CD4-positive, alpha-beta T cell (primary cell): ENCODE data around the gene GPC4. TPM values are rescaled to one million over a fixed set of nuclear protein-coding genes. Genes with fewer than 3 reads are reported as not detected.

Experiments
- ATAC-seq: fragments of 200-7000 bp; cut with Tn5 transposase; one replicate; pipeline ENCODE4 v1.10.0; 2022; ENCODE audit warnings: mild to moderate bottlenecking; ENCODE audit not compliant: poor library complexity
- CTCF ChIA-PET: fragments of 350-600 bp; sonication (Branson Sonifier 250); formaldehyde crosslinking; loops from one replicate; lab custom pipeline; 2021; ENCODE audit warnings: antibody characterized with exemption, inconsistent platforms; lab: Charles Lee
- POLR2A ChIA-PET: fragments of 350-600 bp; sonication (Branson Sonifier 250); formaldehyde crosslinking; loops from one replicate; lab custom pipeline; 2021; ENCODE audit warnings: antibody characterized with exemption, inconsistent platforms; lab: Charles Lee
- DNase-seq, 14 experiments: peaks; one replicate each; pipeline ENCODE4 v3.0.0-alpha.2; 2013 to 2020; ENCODE audit warnings: mixed read lengths in 2 of 14
- H3K27ac ChIP-seq, 2 donors: one replicate each; pipeline versions ENCODE4 v1.5.1 to v1.7.0; 2013; ENCODE audit warnings: low read length in 2 of 2, low read depth in 1 of 2, mild to moderate bottlenecking in 1 of 2
- H3K27me3 ChIP-seq, 2 experiments: 1 replicate in 1 of 2; 2 replicates in 1 of 2; pipeline versions ENCODE4 v1.6.1 to v1.7.0; 2013; ENCODE audit warnings: low read length in 2 of 2, control low read depth in 1 of 2, mild to moderate bottlenecking in 1 of 2, moderate library complexity in 1 of 2; ENCODE audit not compliant: insufficient read depth in 2 of 2, control insufficient read depth in 1 of 2
- H3K36me3 ChIP-seq: one replicate; pipeline ENCODE4 v1.6.1; 2013; ENCODE audit warnings: low read length, control low read depth; ENCODE audit not compliant: insufficient read depth
- H3K4me1 ChIP-seq: one replicate; pipeline ENCODE4 v1.6.1; 2013; ENCODE audit warnings: low read length, control low read depth; ENCODE audit not compliant: insufficient read depth
- H3K4me3 ChIP-seq: one replicate; pipeline ENCODE4 v1.5.1; 2013; ENCODE audit warnings: mild to moderate bottlenecking, low read length, moderate library complexity
- H3K9me3 ChIP-seq, 2 experiments: 1 replicate in 1 of 2; 2 replicates in 1 of 2; pipeline versions ENCODE4 v1.6.1 to v1.7.0; 2013; ENCODE audit warnings: low read length in 2 of 2, mild to moderate bottlenecking in 2 of 2, control low read depth in 1 of 2, moderate library complexity in 1 of 2; ENCODE audit not compliant: control insufficient read depth in 1 of 2, insufficient read depth in 1 of 2
- H3K27ac Mint-ChIP-seq: one replicate; pipeline ENCODE4 v1.8.0; 2020; ENCODE audit warnings: mixed read lengths
- H3K27me3 Mint-ChIP-seq: one replicate; pipeline ENCODE4 v1.8.0; 2021; ENCODE audit warnings: mixed read lengths
- H3K36me3 Mint-ChIP-seq: one replicate; pipeline ENCODE4 v1.8.0; 2021; ENCODE audit warnings: low read depth, mixed read lengths
- H3K4me1 Mint-ChIP-seq: one replicate; pipeline ENCODE4 v1.8.0; 2021; ENCODE audit warnings: low read depth, mixed read lengths
- H3K4me3 Mint-ChIP-seq: one replicate; pipeline ENCODE4 v1.8.0; 2020; ENCODE audit warnings: mild to moderate bottlenecking, mixed read lengths
- H3K9me3 Mint-ChIP-seq: one replicate; pipeline ENCODE4 v1.8.0; 2020; ENCODE audit warnings: mixed read lengths
- intact Hi-C, 2 experiments: fragments of 100-400 bp; cut with DNase I in 1 of 2; cut with micrococcal nuclease in 1 of 2; formaldehyde crosslinking; loops; one replicate each; pipeline versions ENCODE4 v1.15.1 to v1.9.0; 2023 to 2025; cut with DNase I, micrococcal nuclease
- total RNA-seq, 174 experiments: library from RNA in 2 of 174; stranded (reverse) in 2 of 174; gene quantifications; one replicate each; pipeline ENCODE4 v1.2.3 and lab custom pipeline; 2021 to 2026
- TF ChIP-seq, protein P1 (sequence below): fragments of 200-600 bp; IDR thresholded peaks from one replicate; pipeline ENCODE4 v1.8.0; 2022; ENCODE audit warnings: antibody characterized with exemption, mild to moderate bottlenecking

Gene GPC4
- total RNA-seq, 2 experiments from 2014 or later, result not detected

DNA sequence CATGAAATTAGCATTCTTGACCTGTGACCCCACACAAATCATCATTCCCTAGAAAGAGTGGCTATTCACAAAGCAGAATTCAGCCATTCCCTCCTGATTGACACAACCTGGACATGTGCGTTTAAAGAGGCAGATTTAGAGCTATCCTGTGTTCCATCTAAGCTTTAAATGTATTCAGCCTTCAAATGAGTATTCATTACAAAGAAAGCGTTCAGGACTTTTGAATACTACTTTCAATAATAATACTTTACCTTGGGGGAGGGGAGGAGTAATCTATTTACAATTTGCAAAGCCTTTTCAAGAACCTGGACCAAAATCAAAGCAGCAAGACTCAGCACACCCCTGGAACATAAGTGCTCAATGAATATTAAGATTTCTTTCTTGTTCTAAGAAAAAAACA, 22.5 kb upstream of the GPC4 start:
- ChIA-PET POLR2A (no interaction called here), CTCF (no interaction called here)
- Mint-ChIP-seq H3K4me3 (no peak overlapping the region), H3K27ac (no peak overlapping the region), H3K27me3 (no peaks in the 10 kb centered on the region), H3K9me3 (no peaks in the 10 kb centered on the region), H3K36me3 (no peaks in the 10 kb centered on the region), H3K4me1 (no peaks in the 10 kb centered on the region)
- TF ChIP-seq, protein P1, sequence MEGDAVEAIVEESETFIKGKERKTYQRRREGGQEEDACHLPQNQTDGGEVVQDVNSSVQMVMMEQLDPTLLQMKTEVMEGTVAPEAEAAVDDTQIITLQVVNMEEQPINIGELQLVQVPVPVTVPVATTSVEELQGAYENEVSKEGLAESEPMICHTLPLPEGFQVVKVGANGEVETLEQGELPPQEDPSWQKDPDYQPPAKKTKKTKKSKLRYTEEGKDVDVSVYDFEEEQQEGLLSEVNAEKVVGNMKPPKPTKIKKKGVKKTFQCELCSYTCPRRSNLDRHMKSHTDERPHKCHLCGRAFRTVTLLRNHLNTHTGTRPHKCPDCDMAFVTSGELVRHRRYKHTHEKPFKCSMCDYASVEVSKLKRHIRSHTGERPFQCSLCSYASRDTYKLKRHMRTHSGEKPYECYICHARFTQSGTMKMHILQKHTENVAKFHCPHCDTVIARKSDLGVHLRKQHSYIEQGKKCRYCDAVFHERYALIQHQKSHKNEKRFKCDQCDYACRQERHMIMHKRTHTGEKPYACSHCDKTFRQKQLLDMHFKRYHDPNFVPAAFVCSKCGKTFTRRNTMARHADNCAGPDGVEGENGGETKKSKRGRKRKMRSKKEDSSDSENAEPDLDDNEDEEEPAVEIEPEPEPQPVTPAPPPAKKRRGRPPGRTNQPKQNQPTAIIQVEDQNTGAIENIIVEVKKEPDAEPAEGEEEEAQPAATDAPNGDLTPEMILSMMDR, result no peak
- Histone ChIP-seq H3K27me3 (no peaks in the 10 kb centered on the region), H3K9me3 (no peaks in the 10 kb centered on the region), H3K4me1 (no peaks in the 10 kb centered on the region), H3K4me3 (no peak overlapping the region), H3K27ac (no peak overlapping the region), H3K36me3 (no peaks in the 10 kb centered on the region)
- intact Hi-C loops, result no loop called here
- ATAC-seq (no peak), DNase-seq (no peak)

DNA sequence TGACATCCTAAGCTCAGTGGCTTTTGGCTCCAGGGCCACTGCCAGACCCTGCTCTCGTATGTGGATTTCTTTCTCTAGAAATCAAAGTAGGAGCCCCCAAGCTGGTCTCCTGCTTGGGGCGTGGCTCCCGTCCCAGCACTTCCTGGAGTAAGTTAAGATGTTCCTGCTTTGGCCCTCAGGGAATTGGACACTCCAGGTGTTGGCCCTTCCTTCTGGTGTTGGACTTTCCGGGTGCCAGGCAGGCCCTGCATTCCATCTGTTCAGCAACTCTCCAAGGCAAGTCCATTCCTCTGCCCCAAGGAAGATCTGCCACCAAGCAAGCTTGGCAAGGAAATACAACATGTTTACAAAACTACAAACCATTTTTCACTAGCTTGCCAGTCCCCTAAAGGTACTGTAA, 22.1 kb upstream of the GPC4 start:
- TF ChIP-seq, protein P1, result no peak
- no peak overlapping the region for H3K27ac ChIP-seq
- no peak overlapping the region for H3K27ac Mint-ChIP-seq
- ATAC-seq (no peak), DNase-seq (no peak)
- intact Hi-C loops, result no loop called here
- no peaks in the 10 kb centered on the region for H3K9me3 Mint-ChIP-seq
- no peaks in the 10 kb centered on the region for H3K27me3 ChIP-seq
- H3K4me3 ChIP-seq, result no peak overlapping the region
- no peak overlapping the region for H3K4me3 Mint-ChIP-seq
- POLR2A ChIA-PET, result no interaction called here
- CTCF ChIA-PET, result no interaction called here
- no peaks in the 10 kb centered on the region for H3K36me3 Mint-ChIP-seq
- no peaks in the 10 kb centered on the region for H3K36me3 ChIP-seq
- H3K9me3 ChIP-seq, result no peaks in the 10 kb centered on the region
- H3K4me1 Mint-ChIP-seq, result no peaks in the 10 kb centered on the region
- no peaks in the 10 kb centered on the region for H3K27me3 Mint-ChIP-seq
- H3K4me1 ChIP-seq, result no peaks in the 10 kb centered on the region

DNA sequence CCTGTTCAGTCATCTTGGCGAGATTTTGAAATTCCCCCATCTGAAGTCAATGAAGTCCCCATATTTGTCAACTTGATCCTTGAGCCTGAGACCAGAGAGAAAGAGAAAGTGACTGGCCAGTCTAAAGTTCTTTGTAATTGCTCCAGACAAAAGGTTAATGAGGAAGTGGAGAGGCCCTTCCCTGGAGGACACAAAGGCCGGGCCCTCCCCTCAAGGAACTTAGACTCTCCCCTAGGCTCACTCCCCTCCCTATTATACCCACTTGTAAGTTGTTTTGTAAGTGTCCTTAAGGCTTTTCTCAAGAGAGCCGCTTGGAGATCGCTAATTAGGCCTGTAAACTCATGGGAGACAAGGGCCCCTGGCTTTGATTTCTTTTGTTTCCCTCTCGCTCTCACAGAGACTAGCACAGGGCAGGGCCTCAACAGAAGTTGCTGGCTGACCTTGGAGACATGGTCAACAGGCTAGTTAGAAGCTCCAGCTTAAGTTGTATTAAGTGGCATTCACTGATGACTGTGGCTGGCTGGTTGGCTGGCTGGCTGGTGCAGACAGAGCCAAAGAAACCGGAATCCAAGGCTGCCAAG, 20.3 kb upstream of the GPC4 start:
- ChIA-PET POLR2A (no interaction called here), CTCF (no interaction called here)
- Histone ChIP-seq H3K27me3 (no peaks in the 10 kb centered on the region), H3K9me3 (no peaks in the 10 kb centered on the region), H3K36me3 (no peaks in the 10 kb centered on the region), H3K27ac (no peak overlapping the region), H3K4me3 (no peak overlapping the region), H3K4me1 (no peaks in the 10 kb centered on the region)
- Mint-ChIP-seq H3K27ac (no peak overlapping the region), H3K36me3 (no peaks in the 10 kb centered on the region), H3K4me3 (no peak overlapping the region), H3K4me1 (no peaks in the 10 kb centered on the region), H3K27me3 (no peaks in the 10 kb centered on the region), H3K9me3 (no peaks in the 10 kb centered on the region)
- DNase-seq (no peak), ATAC-seq (no peak)
- intact Hi-C loops, result no loop called here
- TF ChIP-seq, protein P1, result no peak
